GM21367 (cell line): ENCODE measurements around the gene SLC9A4.

Experiments used
- ATAC-seq: cut with Tn5 transposase; IDR thresholded peaks from one replicate; pipeline ENCODE4 v1.9.1; 2021; ENCODE audit not compliant: unreplicated experiment

The SLC9A4 gene

GRCh38 chr2:102473020-102473419, at the start of gene SLC9A4:
Gene SLC9A4, plus strand, starts transcription at chr2:102473226. Its CDS starts 534 bp downstream, at chr2:102473760.
- no peak for ATAC-seq

- ATAC-seq = no peak
Observed at GRCh38 chr2:102423368-102423767, 49.7 kb upstream of the SLC9A4 start.

- peak; percentile 85 for ATAC-seq
Observed at GRCh38 chr2:102424754-102425153, 48.3 kb upstream of the SLC9A4 start.

GRCh38 chr2:102425441-102426132, 47.4 kb upstream of the SLC9A4 start:
- ATAC-seq = no peak

GRCh38 chr2:102427249-102427648, 45.8 kb upstream of the SLC9A4 start:
- ATAC-seq = no peak

GRCh38 chr2:102428573-102428972, 44.5 kb upstream of the SLC9A4 start:
- ATAC-seq = no peak

- no peak for ATAC-seq
Observed at GRCh38 chr2:102432386-102432785, 40.6 kb upstream of the SLC9A4 start.

- ATAC-seq = no peak
Observed at GRCh38 chr2:102433973-102434654, 38.9 kb upstream of the SLC9A4 start.

GRCh38 chr2:102434655-102435381, 38.2 kb upstream of the SLC9A4 start:
- ATAC-seq = no peak

- no peak for ATAC-seq
Observed at GRCh38 chr2:102435741-102436140, 37.3 kb upstream of the SLC9A4 start.

GRCh38 chr2:102436323-102436722, 36.7 kb upstream of the SLC9A4 start:
- no peak for ATAC-seq

- ATAC-seq = no peak
Observed at GRCh38 chr2:102437122-102437521, 35.9 kb upstream of the SLC9A4 start.

- ATAC-seq = no peak
Observed at GRCh38 chr2:102438111-102438510, 34.9 kb upstream of the SLC9A4 start.

GRCh38 chr2:102438578-102438977, 34.4 kb upstream of the SLC9A4 start:
- no peak for ATAC-seq

- no peak for ATAC-seq
Observed at GRCh38 chr2:102439065-102439695, 33.8 kb upstream of the SLC9A4 start.

- ATAC-seq = peak; percentile 75
Observed at GRCh38 chr2:102442967-102443828, 29.8 kb upstream of the SLC9A4 start.

GRCh38 chr2:102444233-102444632, 28.8 kb upstream of the SLC9A4 start:
- no peak for ATAC-seq

GRCh38 chr2:102446936-102447335, 26.1 kb upstream of the SLC9A4 start:
- ATAC-seq = no peak

- ATAC-seq = no peak
Observed at GRCh38 chr2:102449370-102449974, 23.6 kb upstream of the SLC9A4 start.

- ATAC-seq = no peak
Observed at GRCh38 chr2:102451968-102452367, 21.1 kb upstream of the SLC9A4 start.
